ENCODE measurements around the gene AK2.

AK2 gene

DNA sequence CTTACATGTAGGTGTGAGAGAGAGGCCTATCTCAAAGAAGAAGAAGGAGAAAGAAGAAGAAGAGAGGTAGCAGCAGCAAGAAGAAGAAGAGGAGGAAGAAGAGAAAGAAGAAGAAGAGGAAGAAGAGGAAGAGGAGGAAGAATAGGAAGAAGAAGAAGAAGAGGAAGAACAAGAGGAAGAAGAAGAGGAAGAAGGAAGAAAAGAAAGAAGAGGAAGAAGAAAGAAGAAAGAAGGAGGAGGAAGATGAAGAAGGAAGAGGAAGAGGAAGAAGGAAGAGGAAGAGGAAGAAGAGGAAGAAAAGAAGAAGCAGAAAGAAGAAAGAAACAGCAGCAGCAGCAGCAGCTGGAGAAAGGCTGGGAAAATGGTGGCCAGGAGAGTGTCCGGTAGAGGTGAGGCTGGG is 33.9 kb upstream of the AK2 start:
- TF ChIP-seq, protein P1, sequence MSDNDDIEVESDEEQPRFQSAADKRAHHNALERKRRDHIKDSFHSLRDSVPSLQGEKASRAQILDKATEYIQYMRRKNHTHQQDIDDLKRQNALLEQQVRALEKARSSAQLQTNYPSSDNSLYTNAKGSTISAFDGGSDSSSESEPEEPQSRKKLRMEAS (IDR thresholded peaks at IDR 0.05) = no peak
- no peak for TF ChIP-seq ZBTB7A (IDR thresholded peaks at IDR 0.05; ENCODE audit: low read depth)
- TF ChIP-seq, protein P2, sequence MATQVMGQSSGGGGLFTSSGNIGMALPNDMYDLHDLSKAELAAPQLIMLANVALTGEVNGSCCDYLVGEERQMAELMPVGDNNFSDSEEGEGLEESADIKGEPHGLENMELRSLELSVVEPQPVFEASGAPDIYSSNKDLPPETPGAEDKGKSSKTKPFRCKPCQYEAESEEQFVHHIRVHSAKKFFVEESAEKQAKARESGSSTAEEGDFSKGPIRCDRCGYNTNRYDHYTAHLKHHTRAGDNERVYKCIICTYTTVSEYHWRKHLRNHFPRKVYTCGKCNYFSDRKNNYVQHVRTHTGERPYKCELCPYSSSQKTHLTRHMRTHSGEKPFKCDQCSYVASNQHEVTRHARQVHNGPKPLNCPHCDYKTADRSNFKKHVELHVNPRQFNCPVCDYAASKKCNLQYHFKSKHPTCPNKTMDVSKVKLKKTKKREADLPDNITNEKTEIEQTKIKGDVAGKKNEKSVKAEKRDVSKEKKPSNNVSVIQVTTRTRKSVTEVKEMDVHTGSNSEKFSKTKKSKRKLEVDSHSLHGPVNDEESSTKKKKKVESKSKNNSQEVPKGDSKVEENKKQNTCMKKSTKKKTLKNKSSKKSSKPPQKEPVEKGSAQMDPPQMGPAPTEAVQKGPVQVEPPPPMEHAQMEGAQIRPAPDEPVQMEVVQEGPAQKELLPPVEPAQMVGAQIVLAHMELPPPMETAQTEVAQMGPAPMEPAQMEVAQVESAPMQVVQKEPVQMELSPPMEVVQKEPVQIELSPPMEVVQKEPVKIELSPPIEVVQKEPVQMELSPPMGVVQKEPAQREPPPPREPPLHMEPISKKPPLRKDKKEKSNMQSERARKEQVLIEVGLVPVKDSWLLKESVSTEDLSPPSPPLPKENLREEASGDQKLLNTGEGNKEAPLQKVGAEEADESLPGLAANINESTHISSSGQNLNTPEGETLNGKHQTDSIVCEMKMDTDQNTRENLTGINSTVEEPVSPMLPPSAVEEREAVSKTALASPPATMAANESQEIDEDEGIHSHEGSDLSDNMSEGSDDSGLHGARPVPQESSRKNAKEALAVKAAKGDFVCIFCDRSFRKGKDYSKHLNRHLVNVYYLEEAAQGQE (IDR thresholded peaks at IDR 0.05; ENCODE audit: low read depth) = no peak
- TF ChIP-seq, protein P3, sequence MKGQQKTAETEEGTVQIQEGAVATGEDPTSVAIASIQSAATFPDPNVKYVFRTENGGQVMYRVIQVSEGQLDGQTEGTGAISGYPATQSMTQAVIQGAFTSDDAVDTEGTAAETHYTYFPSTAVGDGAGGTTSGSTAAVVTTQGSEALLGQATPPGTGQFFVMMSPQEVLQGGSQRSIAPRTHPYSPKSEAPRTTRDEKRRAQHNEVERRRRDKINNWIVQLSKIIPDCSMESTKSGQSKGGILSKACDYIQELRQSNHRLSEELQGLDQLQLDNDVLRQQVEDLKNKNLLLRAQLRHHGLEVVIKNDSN (IDR thresholded peaks at IDR 0.05) = no peak
- TF ChIP-seq FOXM1 (IDR thresholded peaks at IDR 0.05; ENCODE audit: borderline replicate concordance, low read depth) = no peak
- TF ChIP-seq TAF1 (IDR thresholded peaks at IDR 0.05; ENCODE audit: low read depth) = no peak
- no peak for TF ChIP-seq NFIC (IDR thresholded peaks at IDR 0.05)
- TF ChIP-seq CEBPB (IDR thresholded peaks at IDR 0.05) = no peak

DNA sequence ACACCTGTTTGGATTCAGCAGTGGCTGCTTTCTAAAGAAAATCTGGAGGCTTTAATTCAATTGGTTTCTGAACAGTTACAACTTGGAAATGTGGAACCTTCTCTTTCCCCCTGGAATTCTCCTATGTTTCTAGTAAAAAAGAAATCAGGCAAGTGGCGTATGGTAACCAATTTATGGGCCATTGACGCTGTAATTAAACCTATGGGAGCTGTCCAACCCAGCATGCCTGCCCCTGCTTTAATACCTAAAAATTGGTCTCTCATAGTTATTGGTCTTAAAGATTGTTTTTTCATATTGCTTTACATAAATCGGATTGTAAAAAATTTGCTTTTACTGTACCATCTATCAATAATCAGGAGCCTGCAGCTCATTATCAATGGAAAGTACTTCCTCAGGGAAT is 29.8 kb upstream of the AK2 start:
- TF ChIP-seq, protein P2 (IDR thresholded peaks at IDR 0.05; ENCODE audit: low read depth) = peak; percentile 55; the same call in 1 of the 2 replicates

DNA sequence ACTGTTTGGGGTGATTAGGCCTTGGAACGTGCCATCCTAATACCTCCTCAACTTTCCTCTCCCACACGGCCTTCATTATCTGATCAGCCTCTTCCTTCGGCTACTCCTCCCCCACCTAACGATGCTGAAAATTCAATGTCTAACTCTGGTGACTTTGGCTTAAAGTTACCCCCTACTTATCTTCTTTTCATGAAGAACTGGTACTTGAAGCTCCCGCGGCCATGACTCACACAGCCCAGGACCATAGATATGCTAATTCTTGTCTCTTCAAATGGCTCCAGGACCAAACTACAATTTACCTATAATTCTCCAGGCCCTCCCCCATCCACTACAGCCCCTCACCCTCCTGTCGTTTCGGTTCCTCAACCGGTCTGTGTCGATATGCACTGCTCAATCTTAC is 28.6 kb upstream of the AK2 start:
- no peak for TF ChIP-seq ZBTB7A (IDR thresholded peaks at IDR 0.05; ENCODE audit: low read depth)
- no peak for TF ChIP-seq EGR1 (IDR thresholded peaks at IDR 0.05)
- TF ChIP-seq, protein P2 (IDR thresholded peaks at IDR 0.05; ENCODE audit: low read depth) = no peak
- TF ChIP-seq, protein P3 (IDR thresholded peaks at IDR 0.05) = no peak
- no peak for TF ChIP-seq CEBPB (IDR thresholded peaks at IDR 0.05)

DNA sequence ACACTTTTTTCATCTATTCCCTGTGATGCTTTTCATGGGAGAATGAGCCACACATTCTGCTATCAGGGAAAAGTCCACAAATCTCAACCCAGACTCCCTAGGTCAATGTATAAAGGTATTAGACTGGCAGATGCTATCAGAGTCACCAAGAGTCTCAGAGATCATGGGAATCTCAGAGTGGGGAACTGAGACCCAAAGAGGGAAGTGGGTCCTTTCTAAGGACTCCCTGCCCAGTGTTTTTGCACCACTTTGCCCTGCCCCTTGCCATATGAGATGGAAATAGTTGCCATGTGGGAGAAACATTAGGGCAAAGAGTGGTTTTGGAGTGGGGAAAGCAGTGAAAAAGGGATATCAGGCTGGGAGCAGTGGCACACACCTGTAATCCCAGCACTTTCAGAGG is 25.2 kb upstream of the AK2 start:
- TF ChIP-seq YY1 (IDR thresholded peaks at IDR 0.05; ENCODE audit: low read depth) = no peak
- TF ChIP-seq CEBPB (IDR thresholded peaks at IDR 0.05) = no peak
- TF ChIP-seq RAD21 (IDR thresholded peaks at IDR 0.05; ENCODE audit: low read depth) = no peak
- TF ChIP-seq TEAD4 (IDR thresholded peaks at IDR 0.05) = no peak
- no peak for TF ChIP-seq TCF12 (IDR thresholded peaks at IDR 0.05; ENCODE audit: low read depth)
- TF ChIP-seq, protein P1 (IDR thresholded peaks at IDR 0.05) = no peak
- TF ChIP-seq ZBTB7A (IDR thresholded peaks at IDR 0.05; ENCODE audit: low read depth) = no peak
- TF ChIP-seq, protein P2 (IDR thresholded peaks at IDR 0.05; ENCODE audit: low read depth) = no peak
- TF ChIP-seq, protein P3 (IDR thresholded peaks at IDR 0.05) = no peak

All from Ishikawa (cell line).